Measurements from ENCODE around the gene RHOB. TPM values are rescaled to one million over a fixed set of nuclear protein-coding genes. Genes with fewer than 3 reads are reported as not detected.

Gene RHOB
- total and polyA plus RNA-seq, 4 donors, result 82.6 to 634 (median 160) TPM

DNA sequence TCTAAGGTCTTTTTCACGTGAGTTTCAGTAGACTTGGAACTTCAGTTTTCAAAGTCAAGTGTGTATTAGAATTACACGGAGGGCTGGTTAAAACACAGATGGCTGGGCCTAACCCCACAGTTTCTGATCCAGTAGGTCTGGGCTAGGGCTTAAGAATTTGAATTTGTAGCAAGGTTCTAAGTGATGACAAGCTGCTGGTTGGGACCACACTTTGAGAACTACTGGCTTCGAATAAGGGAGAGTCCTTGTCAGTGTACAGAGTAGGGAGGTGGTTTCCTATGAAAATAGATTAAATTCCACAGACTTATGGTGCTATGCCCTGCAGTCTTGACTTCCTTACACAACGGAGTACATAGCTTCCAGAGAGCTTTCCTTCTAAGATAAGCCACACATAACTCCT lies 4.5 kb downstream of the RHOB start:
- TF ChIP-seq, protein P1, sequence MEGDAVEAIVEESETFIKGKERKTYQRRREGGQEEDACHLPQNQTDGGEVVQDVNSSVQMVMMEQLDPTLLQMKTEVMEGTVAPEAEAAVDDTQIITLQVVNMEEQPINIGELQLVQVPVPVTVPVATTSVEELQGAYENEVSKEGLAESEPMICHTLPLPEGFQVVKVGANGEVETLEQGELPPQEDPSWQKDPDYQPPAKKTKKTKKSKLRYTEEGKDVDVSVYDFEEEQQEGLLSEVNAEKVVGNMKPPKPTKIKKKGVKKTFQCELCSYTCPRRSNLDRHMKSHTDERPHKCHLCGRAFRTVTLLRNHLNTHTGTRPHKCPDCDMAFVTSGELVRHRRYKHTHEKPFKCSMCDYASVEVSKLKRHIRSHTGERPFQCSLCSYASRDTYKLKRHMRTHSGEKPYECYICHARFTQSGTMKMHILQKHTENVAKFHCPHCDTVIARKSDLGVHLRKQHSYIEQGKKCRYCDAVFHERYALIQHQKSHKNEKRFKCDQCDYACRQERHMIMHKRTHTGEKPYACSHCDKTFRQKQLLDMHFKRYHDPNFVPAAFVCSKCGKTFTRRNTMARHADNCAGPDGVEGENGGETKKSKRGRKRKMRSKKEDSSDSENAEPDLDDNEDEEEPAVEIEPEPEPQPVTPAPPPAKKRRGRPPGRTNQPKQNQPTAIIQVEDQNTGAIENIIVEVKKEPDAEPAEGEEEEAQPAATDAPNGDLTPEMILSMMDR (IDR thresholded peaks at IDR 0.05; ENCODE audit: low read depth, low read length, missing input control), result no peak
- TF ChIP-seq HNF4G (IDR thresholded peaks at IDR 0.05) (no peak), GABPA (IDR thresholded peaks at IDR 0.05 in 1 of 2, conservative IDR thresholded peaks at IDR 0.05 in 1 of 2) (no peak), FOXA2 (IDR thresholded peaks at IDR 0.05) (no peak), FOXA1 (IDR thresholded peaks at IDR 0.05) (no peak), ATF3 (IDR thresholded peaks at IDR 0.05) (no peak), MAX (IDR thresholded peaks at IDR 0.05) (no peak)
- 64% methylated on average over 4 of the region's 4 CpGs for WGBS
- Histone ChIP-seq H3K9me3 (ENCODE audit: control insufficient read depth in 4 of 4, low read length in 3 of 4) (no peaks in the 10 kb centered on the region), H3K27ac (ENCODE audit: low read depth in 1 of 2, low read length in 2 of 2) (peak overlapping the region; percentile 90 to 98), H3K9ac (ENCODE audit: low read depth in 1 of 2, low read length in 2 of 2) (no peak overlapping the region), H3K27me3 (ENCODE audit: control insufficient read depth in 4 of 4, insufficient read depth in 4 of 4, low read length in 3 of 4) (no peaks in the 10 kb centered on the region), H3K36me3 (ENCODE audit: control insufficient read depth in 4 of 4, insufficient read depth in 3 of 4, low read depth in 1 of 4, low read length in 3 of 4) (peaks cover 0 to 3% (median under 1%) of the 10 kb centered on the region in 4 donors), H3K4me3 (ENCODE audit: low read depth in 1 of 3, low read length in 3 of 3) (no peak overlapping the region), H3K4me1 (ENCODE audit: control insufficient read depth in 4 of 4, insufficient read depth in 4 of 4, low read length in 3 of 4) (peaks cover 0 to 10% (median 0%) of the 10 kb centered on the region in 4 donors)
- DNase-seq (ENCODE audit: low spot score), result no peak

DNA sequence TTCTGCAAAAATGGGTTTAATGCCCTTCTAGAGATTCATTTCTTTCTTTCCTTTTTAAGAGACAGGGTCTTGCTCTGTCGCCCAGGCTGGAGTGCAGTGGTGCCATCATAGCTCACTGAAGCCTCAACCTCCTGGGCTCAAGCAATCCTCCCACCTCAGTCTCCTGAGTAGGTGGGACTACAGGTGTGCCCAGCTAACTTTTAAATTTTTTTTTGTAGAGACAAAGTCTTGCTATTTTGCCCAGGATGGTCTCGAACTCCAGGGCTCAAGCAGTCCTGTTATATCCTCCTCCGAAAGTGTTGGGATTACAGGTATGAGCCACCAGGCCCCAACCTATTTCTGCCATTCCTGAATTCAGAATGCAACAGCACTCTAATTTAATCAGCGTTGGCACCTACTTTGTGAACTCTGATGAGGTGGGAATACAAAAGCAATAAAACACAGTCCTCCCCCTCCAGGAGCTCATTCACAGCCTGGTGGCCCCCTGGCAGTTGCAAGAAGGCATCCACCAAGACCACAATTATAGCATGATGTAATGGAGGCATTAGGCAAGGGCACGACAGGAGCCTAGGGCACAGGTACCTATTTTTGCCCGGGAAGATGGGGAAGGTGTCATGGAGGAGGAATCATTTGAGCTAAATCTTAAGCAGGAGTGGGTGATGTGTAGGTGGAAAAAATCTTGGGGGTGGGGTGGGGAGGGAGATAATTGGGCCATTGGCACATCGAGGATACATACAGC lies 5.1 kb downstream of the RHOB start:
- peaks cover 0 to 10% (median 0%) of the 10 kb centered on the region in 4 donors for H3K4me1 ChIP-seq (ENCODE audit: control insufficient read depth in 4 of 4, insufficient read depth in 4 of 4, low read length in 3 of 4)
- 94% methylated on average over 7 of the region's 7 CpGs for WGBS
- H3K27ac ChIP-seq (ENCODE audit: low read depth in 1 of 2, low read length in 2 of 2), result peak overlapping the region; percentile 90 to 98
- TF ChIP-seq GABPA (IDR thresholded peaks at IDR 0.05 in 1 of 2, conservative IDR thresholded peaks at IDR 0.05 in 1 of 2) (no peak), MAX (IDR thresholded peaks at IDR 0.05) (no peak), NR2F2 (IDR thresholded peaks at IDR 0.05) (no peak), EGR1 (IDR thresholded peaks at IDR 0.05; ENCODE audit: low read depth in 2 of 2) (no peak), SP1 (IDR thresholded peaks at IDR 0.05) (no peak), FOXA1 (IDR thresholded peaks at IDR 0.05) (no peak), RXRA (IDR thresholded peaks at IDR 0.05) (no peak), FOXA2 (IDR thresholded peaks at IDR 0.05) (no peak), TAF1 (conservative IDR thresholded peaks at IDR 0.05) (no peak), REST (IDR thresholded peaks at IDR 0.05) (no peak), JUND (IDR thresholded peaks at IDR 0.05) (no peak), ATF3 (IDR thresholded peaks at IDR 0.05) (no peak), HNF4G (IDR thresholded peaks at IDR 0.05) (no peak), YY1 (IDR thresholded peaks at IDR 0.05) (no peak)
- TF ChIP-seq, protein P2, sequence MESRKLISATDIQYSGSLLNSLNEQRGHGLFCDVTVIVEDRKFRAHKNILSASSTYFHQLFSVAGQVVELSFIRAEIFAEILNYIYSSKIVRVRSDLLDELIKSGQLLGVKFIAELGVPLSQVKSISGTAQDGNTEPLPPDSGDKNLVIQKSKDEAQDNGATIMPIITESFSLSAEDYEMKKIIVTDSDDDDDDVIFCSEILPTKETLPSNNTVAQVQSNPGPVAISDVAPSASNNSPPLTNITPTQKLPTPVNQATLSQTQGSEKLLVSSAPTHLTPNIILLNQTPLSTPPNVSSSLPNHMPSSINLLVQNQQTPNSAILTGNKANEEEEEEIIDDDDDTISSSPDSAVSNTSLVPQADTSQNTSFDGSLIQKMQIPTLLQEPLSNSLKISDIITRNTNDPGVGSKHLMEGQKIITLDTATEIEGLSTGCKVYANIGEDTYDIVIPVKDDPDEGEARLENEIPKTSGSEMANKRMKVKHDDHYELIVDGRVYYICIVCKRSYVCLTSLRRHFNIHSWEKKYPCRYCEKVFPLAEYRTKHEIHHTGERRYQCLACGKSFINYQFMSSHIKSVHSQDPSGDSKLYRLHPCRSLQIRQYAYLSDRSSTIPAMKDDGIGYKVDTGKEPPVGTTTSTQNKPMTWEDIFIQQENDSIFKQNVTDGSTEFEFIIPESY (IDR thresholded peaks at IDR 0.05), result no peak
- H3K27me3 ChIP-seq (ENCODE audit: control insufficient read depth in 4 of 4, insufficient read depth in 4 of 4, low read length in 3 of 4), result no peaks in the 10 kb centered on the region
- no peak overlapping the region for H3K4me3 ChIP-seq (ENCODE audit: low read depth in 1 of 3, low read length in 3 of 3)
- no peak overlapping the region for H3K9ac ChIP-seq (ENCODE audit: low read depth in 1 of 2, low read length in 2 of 2)
- H3K9me3 ChIP-seq (ENCODE audit: control insufficient read depth in 4 of 4, low read length in 3 of 4), result no peaks in the 10 kb centered on the region
- peaks cover 0 to 3% (median under 1%) of the 10 kb centered on the region in 4 donors for H3K36me3 ChIP-seq (ENCODE audit: control insufficient read depth in 4 of 4, insufficient read depth in 3 of 4, low read depth in 1 of 4, low read length in 3 of 4)
- DNase-seq (ENCODE audit: low spot score), result no peak

All from liver (tissue), 9 donors.